Astrocyte (in vitro differentiated cells and primary cell): ENCODE data around the gene FOXA2. TPM values are rescaled to one million over a fixed set of nuclear protein-coding genes. Genes with fewer than 3 reads are reported as not detected.

ENCODE experiments used
- DNase-seq: peaks from one replicate; pipeline ENCODE4 v3.0.0-alpha.2; 2010; ENCODE audit warnings: low read depth
- FAIRE-seq: peaks from 2 replicates; lab custom pipeline; 2011; peaks lifted over from hg19 to GRCh38; lab: Jason Lieb, UNC
- H2AFZ ChIP-seq: 2 replicates; pipeline ENCODE4 v1.6.0; 2012; ENCODE audit warnings: low read depth, low read length, inconsistent platforms
- H3K27ac ChIP-seq: 2 replicates; pipeline ENCODE4 v1.5.1; 2011; ENCODE audit warnings: low read depth, low read length, inconsistent platforms
- H3K27me3 ChIP-seq: 2 replicates; pipeline ENCODE4 v1.6.0; 2011; ENCODE audit warnings: low read length, inconsistent platforms; ENCODE audit not compliant: insufficient read depth
- H3K36me3 ChIP-seq: 2 replicates; pipeline ENCODE4 v1.5.1; 2011; ENCODE audit warnings: low read length, inconsistent platforms; ENCODE audit not compliant: insufficient read depth
- H3K4me1 ChIP-seq: 2 replicates; pipeline ENCODE4 v1.5.1; 2011; ENCODE audit warnings: low read length, inconsistent platforms; ENCODE audit not compliant: insufficient read depth
- H3K4me2 ChIP-seq: 2 replicates; pipeline ENCODE4 v1.6.0; 2012; ENCODE audit warnings: low read length, inconsistent platforms
- H3K4me3 ChIP-seq: 2 replicates; pipeline ENCODE4 v1.5.1; 2011; ENCODE audit warnings: low read depth, mild to moderate bottlenecking, low read length, inconsistent platforms; ENCODE audit not compliant: insufficient read depth
- H3K79me2 ChIP-seq: 2 replicates; pipeline ENCODE4 v1.6.0; 2012; ENCODE audit warnings: mild to moderate bottlenecking, low read length, inconsistent platforms; ENCODE audit not compliant: insufficient read depth
- H3K9ac ChIP-seq: 2 replicates; pipeline ENCODE4 v1.6.0; 2012; ENCODE audit warnings: mild to moderate bottlenecking, low read length, inconsistent platforms
- H3K9me3 ChIP-seq: 2 replicates; pipeline ENCODE4 v1.5.1; 2012; ENCODE audit warnings: low read depth, mild to moderate bottlenecking, low read length, inconsistent platforms; ENCODE audit not compliant: insufficient read depth
- H4K20me1 ChIP-seq: 2 replicates; pipeline ENCODE4 v1.6.0; 2012; ENCODE audit warnings: low read length, inconsistent platforms; ENCODE audit not compliant: insufficient read depth
- H3K27ac Mint-ChIP-seq: one replicate; pipeline ENCODE4 v1.8.0; 2021; ENCODE audit warnings: mild to moderate bottlenecking, mixed read lengths; ENCODE audit not compliant: unreplicated experiment
- H3K27me3 Mint-ChIP-seq: one replicate; pipeline ENCODE4 v1.8.0; 2021; ENCODE audit warnings: low read depth, mixed read lengths; ENCODE audit not compliant: unreplicated experiment
- H3K36me3 Mint-ChIP-seq: one replicate; pipeline ENCODE4 v1.8.0; 2021; ENCODE audit warnings: low read depth, mixed read lengths; ENCODE audit not compliant: unreplicated experiment
- H3K4me1 Mint-ChIP-seq: one replicate; pipeline ENCODE4 v1.8.0; 2021; ENCODE audit warnings: low read depth, mixed read lengths; ENCODE audit not compliant: unreplicated experiment
- H3K4me3 Mint-ChIP-seq: one replicate; pipeline ENCODE4 v1.8.0; 2021; ENCODE audit warnings: mild to moderate bottlenecking, moderate library complexity, mixed read lengths; ENCODE audit not compliant: unreplicated experiment
- H3K9me3 Mint-ChIP-seq: one replicate; pipeline ENCODE4 v1.8.0; 2021; ENCODE audit warnings: mild to moderate bottlenecking, mixed read lengths; ENCODE audit not compliant: unreplicated experiment
- CTCF ChIP-seq: IDR thresholded peaks from 2 replicates; pipeline ENCODE4 v1.5.1; 2011; ENCODE audit warnings: low read depth, mild to moderate bottlenecking, inconsistent platforms, low read length, moderate library complexity; ENCODE audit not compliant: insufficient read depth
- EZH2 ChIP-seq: IDR thresholded peaks from 2 replicates; pipeline ENCODE4 v1.6.1; 2012; ENCODE audit warnings: mild to moderate bottlenecking, low read length, inconsistent platforms; ENCODE audit not compliant: insufficient read depth
- total RNA-seq: library from RNA; stranded (reverse); gene quantifications from 2 replicates; pipeline ENCODE4 v1.2.1, GENCODE V29; 2021

Gene FOXA2
- total RNA-seq, 1 donor from 2014 or later = not detected

- Histone ChIP-seq H2AFZ (no peak overlapping the region), H3K36me3 (no peaks in the 10 kb centered on the region), H3K4me2 (no peak overlapping the region), H3K4me3 (no peak overlapping the region), H3K27me3 (peaks cover 43% of the 10 kb centered on the region), H3K9me3 (no peaks in the 10 kb centered on the region), H3K9ac (no peak overlapping the region), H3K79me2 (no peaks in the 10 kb centered on the region), H3K27ac (no peak overlapping the region), H4K20me1 (no peaks in the 10 kb centered on the region), H3K4me1 (no peaks in the 10 kb centered on the region)
- FAIRE-seq (no peak), DNase-seq (no peak)
- Mint-ChIP-seq H3K4me3 (no peak overlapping the region), H3K27me3 (peaks cover 91% of the 10 kb centered on the region), H3K4me1 (no peaks in the 10 kb centered on the region), H3K9me3 (peaks cover 2% of the 10 kb centered on the region), H3K36me3 (no peaks in the 10 kb centered on the region), H3K27ac (no peak overlapping the region)
- TF ChIP-seq CTCF (no peak), EZH2 (no peak)
Measured at GRCh38 chr20:22566876-22567658, 17.3 kb downstream of the FOXA2 start.

GRCh38 chr20:22563062-22563965 is 21.1 kb downstream of the FOXA2 start:
- Mint-ChIP-seq H3K27ac (no peak overlapping the region), H3K27me3 (peaks cover 98% of the 10 kb centered on the region), H3K4me1 (no peaks in the 10 kb centered on the region), H3K9me3 (peaks cover 5% of the 10 kb centered on the region), H3K36me3 (no peaks in the 10 kb centered on the region), H3K4me3 (no peak overlapping the region)
- Histone ChIP-seq H3K36me3 (no peaks in the 10 kb centered on the region), H3K27me3 (peaks cover 36% of the 10 kb centered on the region), H3K79me2 (no peaks in the 10 kb centered on the region), H3K9ac (no peak overlapping the region), H4K20me1 (no peaks in the 10 kb centered on the region), H3K27ac (no peak overlapping the region), H3K4me1 (no peaks in the 10 kb centered on the region), H2AFZ (no peak overlapping the region), H3K9me3 (no peaks in the 10 kb centered on the region), H3K4me3 (no peak overlapping the region), H3K4me2 (no peak overlapping the region)
- FAIRE-seq = no peak
- DNase-seq = no peak
- TF ChIP-seq CTCF (no peak), EZH2 (no peak)
